Neural cell (in vitro differentiated cells): Measurements from ENCODE around the gene PFDN5. TPM values are rescaled to one million over a fixed set of nuclear protein-coding genes. Genes with fewer than 3 reads are reported as not detected.
A peak's percentile ranks its signal among the peaks of the same experiment; 100 is the strongest.

Source experiments
- H2AFZ ChIP-seq: fragments of 200-600, 300-800 bp; sonication (generic), shearing (Covaris generic); 2 replicates; pipeline ENCODE4 v1.6.0; 2014; ENCODE audit warnings: low read depth, mild to moderate bottlenecking, antibody characterized with exemption, low read length, moderate library complexity
- H3F3A ChIP-seq: fragments of 200-600 bp; shearing (Covaris generic); 2 replicates; pipeline ENCODE4 v1.6.1; 2016; ENCODE audit warnings: mild to moderate bottlenecking, moderate library complexity, mixed read lengths, antibody characterized with exemption, low read length; ENCODE audit not compliant: insufficient read depth, poor library complexity, severe bottlenecking
- H3K27ac ChIP-seq: fragments of 200-600, 300-800 bp; sonication (generic), shearing (Covaris generic); 2 replicates; pipeline ENCODE4 v1.5.1; 2014; ENCODE audit warnings: mild to moderate bottlenecking, low read length, moderate library complexity
- H3K27me3 ChIP-seq: fragments of 300-800, 200-600 bp; sonication (generic), shearing (Covaris generic); 2 replicates; pipeline ENCODE4 v1.6.0; 2014; ENCODE audit warnings: mild to moderate bottlenecking, low read depth, low read length, moderate library complexity; ENCODE audit not compliant: insufficient read depth
- H3K36me3 ChIP-seq: fragments of 300-800, 200-600 bp; sonication (generic), shearing (Covaris generic); 2 replicates; pipeline ENCODE4 v1.5.1; 2014; ENCODE audit warnings: mild to moderate bottlenecking, antibody characterized with exemption, low read length, moderate library complexity; ENCODE audit not compliant: insufficient read depth
- H3K4me2 ChIP-seq: fragments of 300-800, 200-600 bp; sonication (generic), shearing (Covaris generic); 2 replicates; pipeline ENCODE4 v1.6.0; 2014; ENCODE audit warnings: mild to moderate bottlenecking, low read length
- H3K4me3 ChIP-seq: fragments of 300-800, 200-600 bp; sonication (generic), shearing (Covaris generic); 2 replicates; pipeline ENCODE4 v1.5.1; 2014; ENCODE audit warnings: mild to moderate bottlenecking, low read length, moderate library complexity
- H3K79me2 ChIP-seq: fragments of 200-600 bp; shearing (Covaris generic); replicated peaks from 2 replicates; pipeline ENCODE4 v1.6.0; 2014; ENCODE audit warnings: mild to moderate bottlenecking, low read length, moderate library complexity; ENCODE audit not compliant: insufficient read depth
- H3K9ac ChIP-seq: fragments of 300-800, 200-600 bp; sonication (generic), shearing (Covaris generic); 2 replicates; pipeline ENCODE4 v1.6.1; 2016; ENCODE audit warnings: mild to moderate bottlenecking, low read length, mixed read lengths
- H3K9me2 ChIP-seq: fragments of 200-600 bp; shearing (Covaris generic); 2 replicates; pipeline ENCODE4 v1.6.1; 2016; ENCODE audit warnings: mild to moderate bottlenecking, low read length, mixed read lengths; ENCODE audit not compliant: insufficient read depth
- H3K9me3 ChIP-seq: fragments of 200-600, 300-800 bp; sonication (generic), shearing (Covaris generic); 2 replicates; pipeline ENCODE4 v1.6.1; 2016; ENCODE audit warnings: mild to moderate bottlenecking, mixed run types, low read length, moderate library complexity, mixed read lengths
- H4K20me1 ChIP-seq: fragments of 200-600 bp; shearing (Covaris generic); 2 replicates; pipeline ENCODE4 v1.6.1; 2016; ENCODE audit warnings: mild to moderate bottlenecking, mixed run types; ENCODE audit not compliant: insufficient read depth
- EP300 ChIP-seq: fragments of 450-650 bp; conservative IDR thresholded peaks from 2 replicates; pipeline ENCODE4 v1.6.1; 2014; ENCODE audit warnings: antibody characterized with exemption, mild to moderate bottlenecking, moderate library complexity; ENCODE audit not compliant: poor library complexity, severe bottlenecking
- EZH2 ChIP-seq: fragments of 200-600, 300-800 bp; shearing (Covaris generic), sonication (generic); IDR thresholded peaks from 2 replicates; pipeline ENCODE4 v1.6.1; 2014; ENCODE audit warnings: antibody characterized with exemption, low read length, borderline replicate concordance, mild to moderate bottlenecking; ENCODE audit not compliant: insufficient read depth, poor library complexity, severe bottlenecking
- MXI1 ChIP-seq: fragments of 450-650 bp; conservative IDR thresholded peaks from 2 replicates; pipeline ENCODE4 v1.6.1; 2014; ENCODE audit warnings: antibody characterized with exemption, mild to moderate bottlenecking; ENCODE audit not compliant: poor library complexity, severe bottlenecking
- POLR2AphosphoS5 ChIP-seq: IDR thresholded peaks from 2 replicates; pipeline ENCODE4 v1.6.1; 2012
- RAD21 ChIP-seq: fragments of 450-650 bp; conservative IDR thresholded peaks from 2 replicates; pipeline ENCODE4 v1.6.1; 2014; ENCODE audit warnings: antibody characterized with exemption, mild to moderate bottlenecking, moderate library complexity
- SMC3 ChIP-seq: fragments of 450-650 bp; conservative IDR thresholded peaks from 2 replicates; pipeline ENCODE4 v1.6.1; 2014; ENCODE audit warnings: antibody characterized with exemption, mild to moderate bottlenecking, moderate library complexity; ENCODE audit not compliant: poor library complexity
- TAF1 ChIP-seq: IDR thresholded peaks from 2 replicates; pipeline ENCODE4 v1.6.1; 2012; ENCODE audit warnings: low read depth
- polyA plus RNA-seq: library from polyadenylated mRNA; depleted of rRNA; stranded (reverse); fragments of >200 nt; gene quantifications from 2 replicates; pipeline ENCODE4 v1.2.3, GENCODE V29; 2014
- TF ChIP-seq, protein P1 (sequence below): IDR thresholded peaks from 2 replicates; pipeline ENCODE4 v1.6.1; 2012; ENCODE audit warnings: borderline replicate concordance
- TF ChIP-seq, protein P2 (sequence below): fragments of 450-650 bp; IDR thresholded peaks from 2 replicates; pipeline ENCODE4 v1.5.1; 2014; ENCODE audit warnings: antibody characterized with exemption, mild to moderate bottlenecking, moderate library complexity; ENCODE audit not compliant: poor library complexity, severe bottlenecking

The PFDN5 gene
- polyA plus RNA-seq, 1 donor from 2014 or later, result 1,383 TPM

DNA sequence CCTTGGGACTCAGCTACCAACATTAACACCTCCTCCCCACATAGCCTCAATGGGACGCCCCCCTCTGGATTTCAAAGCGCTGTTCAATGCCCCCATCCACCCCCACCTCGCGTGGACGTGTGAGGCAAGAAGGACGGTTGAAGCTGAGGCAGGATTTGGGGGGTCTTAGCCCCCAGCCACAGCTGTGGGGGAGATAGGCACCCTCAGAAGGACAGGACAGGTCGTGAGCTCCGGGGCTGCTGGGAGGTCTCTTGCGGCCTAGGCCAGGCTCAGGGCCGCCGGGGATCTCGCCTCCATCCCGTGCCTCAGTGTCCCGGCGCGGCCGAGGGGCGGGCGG lies 49.1 kb downstream of the PFDN5 start:
- no peaks in the 10 kb centered on the region for H3K36me3 ChIP-seq
- no peaks in the 10 kb centered on the region for H3K9me3 ChIP-seq
- no peak overlapping the region for H3K27ac ChIP-seq
- H3K79me2 ChIP-seq, result no peaks in the 10 kb centered on the region
- no peaks in the 10 kb centered on the region for H3K9me2 ChIP-seq
- no peaks in the 10 kb centered on the region for H4K20me1 ChIP-seq
- no peaks in the 10 kb centered on the region for H3F3A ChIP-seq
- TF ChIP-seq, protein P1, sequence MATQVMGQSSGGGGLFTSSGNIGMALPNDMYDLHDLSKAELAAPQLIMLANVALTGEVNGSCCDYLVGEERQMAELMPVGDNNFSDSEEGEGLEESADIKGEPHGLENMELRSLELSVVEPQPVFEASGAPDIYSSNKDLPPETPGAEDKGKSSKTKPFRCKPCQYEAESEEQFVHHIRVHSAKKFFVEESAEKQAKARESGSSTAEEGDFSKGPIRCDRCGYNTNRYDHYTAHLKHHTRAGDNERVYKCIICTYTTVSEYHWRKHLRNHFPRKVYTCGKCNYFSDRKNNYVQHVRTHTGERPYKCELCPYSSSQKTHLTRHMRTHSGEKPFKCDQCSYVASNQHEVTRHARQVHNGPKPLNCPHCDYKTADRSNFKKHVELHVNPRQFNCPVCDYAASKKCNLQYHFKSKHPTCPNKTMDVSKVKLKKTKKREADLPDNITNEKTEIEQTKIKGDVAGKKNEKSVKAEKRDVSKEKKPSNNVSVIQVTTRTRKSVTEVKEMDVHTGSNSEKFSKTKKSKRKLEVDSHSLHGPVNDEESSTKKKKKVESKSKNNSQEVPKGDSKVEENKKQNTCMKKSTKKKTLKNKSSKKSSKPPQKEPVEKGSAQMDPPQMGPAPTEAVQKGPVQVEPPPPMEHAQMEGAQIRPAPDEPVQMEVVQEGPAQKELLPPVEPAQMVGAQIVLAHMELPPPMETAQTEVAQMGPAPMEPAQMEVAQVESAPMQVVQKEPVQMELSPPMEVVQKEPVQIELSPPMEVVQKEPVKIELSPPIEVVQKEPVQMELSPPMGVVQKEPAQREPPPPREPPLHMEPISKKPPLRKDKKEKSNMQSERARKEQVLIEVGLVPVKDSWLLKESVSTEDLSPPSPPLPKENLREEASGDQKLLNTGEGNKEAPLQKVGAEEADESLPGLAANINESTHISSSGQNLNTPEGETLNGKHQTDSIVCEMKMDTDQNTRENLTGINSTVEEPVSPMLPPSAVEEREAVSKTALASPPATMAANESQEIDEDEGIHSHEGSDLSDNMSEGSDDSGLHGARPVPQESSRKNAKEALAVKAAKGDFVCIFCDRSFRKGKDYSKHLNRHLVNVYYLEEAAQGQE, result no peak
- no peak for TF ChIP-seq EZH2
- TF ChIP-seq, protein P2, sequence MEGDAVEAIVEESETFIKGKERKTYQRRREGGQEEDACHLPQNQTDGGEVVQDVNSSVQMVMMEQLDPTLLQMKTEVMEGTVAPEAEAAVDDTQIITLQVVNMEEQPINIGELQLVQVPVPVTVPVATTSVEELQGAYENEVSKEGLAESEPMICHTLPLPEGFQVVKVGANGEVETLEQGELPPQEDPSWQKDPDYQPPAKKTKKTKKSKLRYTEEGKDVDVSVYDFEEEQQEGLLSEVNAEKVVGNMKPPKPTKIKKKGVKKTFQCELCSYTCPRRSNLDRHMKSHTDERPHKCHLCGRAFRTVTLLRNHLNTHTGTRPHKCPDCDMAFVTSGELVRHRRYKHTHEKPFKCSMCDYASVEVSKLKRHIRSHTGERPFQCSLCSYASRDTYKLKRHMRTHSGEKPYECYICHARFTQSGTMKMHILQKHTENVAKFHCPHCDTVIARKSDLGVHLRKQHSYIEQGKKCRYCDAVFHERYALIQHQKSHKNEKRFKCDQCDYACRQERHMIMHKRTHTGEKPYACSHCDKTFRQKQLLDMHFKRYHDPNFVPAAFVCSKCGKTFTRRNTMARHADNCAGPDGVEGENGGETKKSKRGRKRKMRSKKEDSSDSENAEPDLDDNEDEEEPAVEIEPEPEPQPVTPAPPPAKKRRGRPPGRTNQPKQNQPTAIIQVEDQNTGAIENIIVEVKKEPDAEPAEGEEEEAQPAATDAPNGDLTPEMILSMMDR, result no peak
- no peak for TF ChIP-seq TAF1
- no peak for TF ChIP-seq SMC3
- TF ChIP-seq MXI1, result no peak
- TF ChIP-seq EP300, result no peak
- TF ChIP-seq RAD21, result no peak
- no peak overlapping the region for H2AFZ ChIP-seq
- peak overlapping the region; percentile 25 for H3K4me2 ChIP-seq
- H3K9ac ChIP-seq, result peak overlapping the region; percentile 82
- H3K27me3 ChIP-seq, result no peaks in the 10 kb centered on the region
- H3K4me3 ChIP-seq, result peak overlapping the region; percentile 80

DNA sequence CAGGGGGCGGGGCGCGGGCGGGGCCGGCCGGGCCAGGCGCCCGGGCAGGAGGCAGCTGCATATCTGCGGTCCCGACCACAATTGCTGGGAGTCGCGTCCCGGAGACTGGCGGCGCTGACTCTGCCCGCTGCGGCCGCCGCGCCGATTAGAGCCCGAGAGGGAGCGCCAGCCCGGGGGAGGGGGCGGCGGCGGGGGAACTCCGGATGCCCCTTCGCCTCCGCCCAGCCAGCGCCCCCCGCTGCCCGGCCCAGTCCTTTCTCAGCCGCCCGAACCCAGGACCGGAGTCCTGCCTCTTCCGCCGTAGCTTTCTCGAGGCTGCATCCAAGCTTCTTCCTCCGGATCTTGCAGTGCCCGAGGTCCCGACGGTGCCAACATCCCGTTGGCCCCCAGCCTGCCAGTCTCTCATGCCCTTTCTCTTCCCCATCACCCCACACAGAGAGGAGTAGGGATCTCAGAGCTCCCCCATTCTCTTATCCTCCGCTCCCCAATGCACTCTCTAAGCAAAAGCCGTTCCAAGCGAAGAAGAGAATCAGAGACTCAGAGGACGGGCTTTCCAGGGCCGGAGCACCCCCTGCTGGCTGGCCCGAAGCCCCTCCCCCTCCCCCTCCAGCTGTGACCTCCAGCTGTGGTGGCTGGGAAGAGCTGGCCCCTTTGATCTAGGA lies 49.6 kb downstream of the PFDN5 start:
- Histone ChIP-seq H3K27ac (peak overlapping the region; percentile 59), H3K27me3 (no peaks in the 10 kb centered on the region), H4K20me1 (no peaks in the 10 kb centered on the region), H3K9me2 (no peaks in the 10 kb centered on the region), H3K36me3 (no peaks in the 10 kb centered on the region), H3K79me2 (no peaks in the 10 kb centered on the region), H2AFZ (peak overlapping the region; percentile 98), H3K4me3 (peak overlapping the region; percentile 80), H3F3A (no peaks in the 10 kb centered on the region), H3K9ac (peak overlapping the region; percentile 82), H3K9me3 (no peaks in the 10 kb centered on the region), H3K4me2 (no peak overlapping the region)
- TF ChIP-seq, protein P2, result peak; percentile 65
- TF ChIP-seq, protein P1, result peak; percentile 24
- no peak for TF ChIP-seq EZH2
- peak; percentile 64 for TF ChIP-seq RAD21
- peak; percentile 50 for TF ChIP-seq POLR2AphosphoS5
- peak; percentile 55 for TF ChIP-seq SMC3
- TF ChIP-seq EP300, result no peak
- peak; percentile 30 for TF ChIP-seq TAF1
- TF ChIP-seq MXI1, result no peak
